ENCODE results near the gene DSG1. TPM values are rescaled to one million over a fixed set of nuclear protein-coding genes. Genes with fewer than 3 reads are reported as not detected.

Gene DSG1
- total RNA-seq, 3 donors from 2014 or later (not counting 1 experiment from before 2014, with no cell fraction given), result not detected

- Histone ChIP-seq H3K27ac (ENCODE audit: low read length) (no peak overlapping the region), H3K4me3 (ENCODE audit: low read length) (no peak overlapping the region), H3K9me3 (ENCODE audit: control insufficient read depth, insufficient read depth, low read length) (no peaks in the 10 kb centered on the region), H3K4me1 (ENCODE audit: control insufficient read depth, insufficient read depth, low read length) (no peaks in the 10 kb centered on the region), H3K27me3 (ENCODE audit: control insufficient read depth, insufficient read depth, low read length) (no peaks in the 10 kb centered on the region), H3K36me3 (ENCODE audit: control insufficient read depth, insufficient read depth, low read length) (no peaks in the 10 kb centered on the region)
- no peak for ATAC-seq
- Mint-ChIP-seq H3K27me3 (ENCODE audit: low read depth in 2 of 2) (peaks cover 0 to 2% of the 10 kb centered on the region in 2 donors), H3K4me1 (no peaks in the 10 kb centered on the region), H3K36me3 (no peaks in the 10 kb centered on the region), H3K9me3 (peaks cover 2 to 3% of the 10 kb centered on the region in 2 donors), H3K4me3 (no peak overlapping the region), H3K27ac (no peak overlapping the region)
- no peak for TF ChIP-seq CTCF (IDR thresholded peaks at IDR 0.05)
- DNase-seq, result no peak
- intact Hi-C loops (cut with micrococcal nuclease), result no loop called here
Observed at GRCh38 chr18:31371989-31372388, 54.0 kb downstream of the DSG1 start.

GRCh38 chr18:31373641-31374040 is 55.7 kb downstream of the DSG1 start:
- Histone ChIP-seq H3K4me1 (ENCODE audit: control insufficient read depth, insufficient read depth, low read length) (no peaks in the 10 kb centered on the region), H3K9me3 (ENCODE audit: control insufficient read depth, insufficient read depth, low read length) (no peaks in the 10 kb centered on the region), H3K4me3 (ENCODE audit: low read length) (no peak overlapping the region), H3K27me3 (ENCODE audit: control insufficient read depth, insufficient read depth, low read length) (no peaks in the 10 kb centered on the region), H3K27ac (ENCODE audit: low read length) (no peak overlapping the region), H3K36me3 (ENCODE audit: control insufficient read depth, insufficient read depth, low read length) (no peaks in the 10 kb centered on the region)
- Mint-ChIP-seq H3K27ac (no peak overlapping the region), H3K4me3 (no peak overlapping the region), H3K27me3 (ENCODE audit: low read depth in 2 of 2) (peaks cover 0 to 2% of the 10 kb centered on the region in 2 donors), H3K9me3 (peaks cover 0 to 5% of the 10 kb centered on the region in 2 donors), H3K4me1 (no peaks in the 10 kb centered on the region), H3K36me3 (no peaks in the 10 kb centered on the region)
- ATAC-seq, result no peak
- intact Hi-C loops (cut with micrococcal nuclease), result no loop called here
- no peak for TF ChIP-seq CTCF (IDR thresholded peaks at IDR 0.05)
- DNase-seq, result no peak
- 95% methylated on average over 2 of the region's 4 CpGs for WGBS (ENCODE audit: insufficient coverage)

DNA sequence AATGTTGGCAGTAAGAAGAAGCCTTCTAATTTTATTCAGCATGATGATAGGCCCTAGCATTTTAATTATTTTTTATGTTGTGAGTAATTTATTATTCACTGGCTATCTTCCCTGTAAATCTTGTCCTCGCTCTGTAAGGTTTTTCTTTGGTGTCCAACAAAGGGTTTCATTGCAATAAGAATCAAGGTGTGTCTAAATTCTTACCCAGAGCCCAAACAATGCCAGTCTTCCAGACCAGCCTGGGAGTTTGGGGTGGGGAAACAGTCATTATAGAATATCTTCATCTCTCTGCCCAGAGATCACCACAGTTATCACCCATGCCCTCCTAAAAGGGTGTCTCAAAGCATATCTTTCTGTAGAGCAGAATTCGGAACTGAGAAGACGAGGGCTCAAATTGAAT is 58.5 kb downstream of the DSG1 start, which contains the start of gene DSG4:
Gene DSG4 (plus strand): TSS at position 301 of the 400 bp plus-strand sequence. CDS start 135 bp downstream, outside the sequence.
- no peak for DNase-seq
- Histone ChIP-seq H3K9me3 (ENCODE audit: control insufficient read depth, insufficient read depth, low read length) (no peaks in the 10 kb centered on the region), H3K27me3 (ENCODE audit: control insufficient read depth, insufficient read depth, low read length) (no peaks in the 10 kb centered on the region), H3K4me3 (ENCODE audit: low read length) (no peak within 1 kb of the TSS), H3K36me3 (ENCODE audit: control insufficient read depth, insufficient read depth, low read length) (no peaks in the 10 kb centered on the region), H3K27ac (ENCODE audit: low read length) (no peak within 1 kb of the TSS), H3K4me1 (ENCODE audit: control insufficient read depth, insufficient read depth, low read length) (no peaks in the 10 kb centered on the region)
- TF ChIP-seq CTCF (IDR thresholded peaks at IDR 0.05), result no peak
- no peak within 1 kb of the TSS for H3K4me3 Mint-ChIP-seq
- H3K4me1 Mint-ChIP-seq, result no peaks in the 10 kb centered on the region
- ATAC-seq, result no peak
- intact Hi-C loops (cut with micrococcal nuclease), result no loop called here
- peaks cover 2% of the 10 kb centered on the region in 2 donors for H3K9me3 Mint-ChIP-seq
- no peak within 1 kb of the TSS for H3K27ac Mint-ChIP-seq
- no peaks in the 10 kb centered on the region for H3K27me3 Mint-ChIP-seq (ENCODE audit: low read depth in 2 of 2)
- no peaks in the 10 kb centered on the region for H3K36me3 Mint-ChIP-seq
- 100% methylated on average over 2 of the region's 3 CpGs for WGBS (ENCODE audit: insufficient coverage)

DNA sequence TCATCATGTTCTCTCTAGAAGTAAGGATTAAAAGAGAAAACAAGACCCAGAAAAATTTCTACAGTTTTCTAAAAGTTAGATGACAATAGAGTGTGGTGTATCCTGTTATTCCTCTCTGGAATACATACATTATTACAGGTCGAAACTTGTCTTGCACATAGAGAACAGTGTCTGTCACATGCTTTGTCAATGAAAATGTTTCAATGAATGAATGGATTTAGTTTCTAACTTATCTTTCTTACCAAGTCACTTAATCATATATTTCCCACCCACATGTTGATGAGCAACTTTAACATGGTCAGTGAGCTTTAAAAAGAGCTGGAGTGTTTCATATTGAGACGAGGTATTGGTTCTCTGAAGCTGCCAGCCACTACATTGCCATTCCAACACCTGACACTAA is 63.0 kb downstream of the DSG1 start:
- intact Hi-C loops (cut with micrococcal nuclease), result no loop called here
- H3K36me3 ChIP-seq (ENCODE audit: control insufficient read depth, insufficient read depth, low read length), result no peaks in the 10 kb centered on the region
- H3K4me3 ChIP-seq (ENCODE audit: low read length), result no peak overlapping the region
- DNase-seq (no peak), ATAC-seq (no peak)
- WGBS (ENCODE audit: insufficient coverage), result 80% methylated on average over 1 of the region's 2 CpGs
- no peaks in the 10 kb centered on the region for H3K27me3 ChIP-seq (ENCODE audit: control insufficient read depth, insufficient read depth, low read length)
- Mint-ChIP-seq H3K27ac (no peak overlapping the region), H3K9me3 (peaks cover 2% of the 10 kb centered on the region in 2 donors), H3K4me1 (no peaks in the 10 kb centered on the region), H3K36me3 (no peaks in the 10 kb centered on the region), H3K4me3 (no peak overlapping the region), H3K27me3 (ENCODE audit: low read depth in 2 of 2) (no peaks in the 10 kb centered on the region)
- TF ChIP-seq CTCF (IDR thresholded peaks at IDR 0.05), result no peak
- H3K9me3 ChIP-seq (ENCODE audit: control insufficient read depth, insufficient read depth, low read length), result no peaks in the 10 kb centered on the region
- no peaks in the 10 kb centered on the region for H3K4me1 ChIP-seq (ENCODE audit: control insufficient read depth, insufficient read depth, low read length)
- no peak overlapping the region for H3K27ac ChIP-seq (ENCODE audit: low read length)
